Heart left ventricle (tissue), 13 donors: ENCODE results near the gene DCUN1D2.

ENCODE experiments used
- POLR2A ChIP-seq, 2 donors: fragments of 450-650 bp; IDR thresholded peaks; one replicate each; pipeline ENCODE4 v1.6.1; 2017; ENCODE audit warnings: antibody characterized with exemption in 2 of 2, mild to moderate bottlenecking in 2 of 2, moderate library complexity in 2 of 2
- TF ChIP-seq, protein P1 (sequence below), 12 donors: fragments of 200-600 bp; sonication (generic) in 4 of 12; IDR thresholded peaks; one replicate each; pipeline versions ENCODE4 v1.5.0 to v1.8.0; 2018 to 2022; ENCODE audit warnings: antibody characterized with exemption in 12 of 12, mild to moderate bottlenecking in 5 of 12
- donor health status: ischemic (EF 13 %, LVEDD 7.1; RV severe dilation, severe dysfunction).
- donor health status: DM: no; HTN: yes; CAD: no.
- donor health status: DM: no; HTN: no; CAD: no.
- donor health status: ischemic (EF 25% LVEDD 6.9; RV normal size, moderate dysfunction).
- donor health status: ischemic (EF 25% LVEDD 5.7; RV mildly dilated, moderate dysfunction).
- donor health status: ischemic (EF 35%, LVEDD 5.7; RV mildly dilated, moderate dysfunction).
- donor health status: nonischemic (EF 11% LVEDD 7.7; RV severe dilation, severe dysfunction).
- donor health status: DM: yes; HTN: yes; CAD: no.
- donor health status: PGD.
- donor health status: ischemic (EF 29% LVEDD 5.4; RV normal size, mild dysfunction).
- donor health status: nonischemic (EF 23%, LVEDD 6.1; RV moderate dilation, normal function).

DNA sequence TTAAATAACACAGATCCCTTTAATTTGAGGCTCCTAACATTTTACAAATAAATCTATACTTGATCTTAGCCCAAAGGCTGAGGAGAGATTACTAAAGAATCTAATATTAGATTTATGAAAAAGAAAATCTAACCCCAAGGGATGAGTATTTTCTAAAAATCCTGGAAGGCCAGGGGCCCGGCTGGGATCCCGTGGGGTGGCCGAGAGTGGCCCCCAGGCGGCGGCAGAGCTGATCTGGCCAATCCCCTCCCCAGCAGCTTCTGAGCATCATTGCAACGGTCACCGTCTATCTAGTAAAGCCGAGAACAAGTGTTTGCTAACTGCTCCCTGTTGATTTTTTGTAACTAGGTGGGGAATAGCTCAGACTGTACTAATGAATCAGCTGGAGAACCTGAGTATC, 74.7 kb downstream of the DCUN1D2 start:
- TF ChIP-seq, protein P1, sequence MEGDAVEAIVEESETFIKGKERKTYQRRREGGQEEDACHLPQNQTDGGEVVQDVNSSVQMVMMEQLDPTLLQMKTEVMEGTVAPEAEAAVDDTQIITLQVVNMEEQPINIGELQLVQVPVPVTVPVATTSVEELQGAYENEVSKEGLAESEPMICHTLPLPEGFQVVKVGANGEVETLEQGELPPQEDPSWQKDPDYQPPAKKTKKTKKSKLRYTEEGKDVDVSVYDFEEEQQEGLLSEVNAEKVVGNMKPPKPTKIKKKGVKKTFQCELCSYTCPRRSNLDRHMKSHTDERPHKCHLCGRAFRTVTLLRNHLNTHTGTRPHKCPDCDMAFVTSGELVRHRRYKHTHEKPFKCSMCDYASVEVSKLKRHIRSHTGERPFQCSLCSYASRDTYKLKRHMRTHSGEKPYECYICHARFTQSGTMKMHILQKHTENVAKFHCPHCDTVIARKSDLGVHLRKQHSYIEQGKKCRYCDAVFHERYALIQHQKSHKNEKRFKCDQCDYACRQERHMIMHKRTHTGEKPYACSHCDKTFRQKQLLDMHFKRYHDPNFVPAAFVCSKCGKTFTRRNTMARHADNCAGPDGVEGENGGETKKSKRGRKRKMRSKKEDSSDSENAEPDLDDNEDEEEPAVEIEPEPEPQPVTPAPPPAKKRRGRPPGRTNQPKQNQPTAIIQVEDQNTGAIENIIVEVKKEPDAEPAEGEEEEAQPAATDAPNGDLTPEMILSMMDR (IDR thresholded peaks at IDR 0.05), result no peak
- no peak for TF ChIP-seq POLR2A (IDR thresholded peaks at IDR 0.05)
